ENCODE results near the gene FCGR3B.
"Not testable (repeated sequence)": the region's sequence is repeated elsewhere in the genome, so short reads cannot be mapped to it uniquely, and the experiment has no call there.

The FCGR3B gene

DNA sequence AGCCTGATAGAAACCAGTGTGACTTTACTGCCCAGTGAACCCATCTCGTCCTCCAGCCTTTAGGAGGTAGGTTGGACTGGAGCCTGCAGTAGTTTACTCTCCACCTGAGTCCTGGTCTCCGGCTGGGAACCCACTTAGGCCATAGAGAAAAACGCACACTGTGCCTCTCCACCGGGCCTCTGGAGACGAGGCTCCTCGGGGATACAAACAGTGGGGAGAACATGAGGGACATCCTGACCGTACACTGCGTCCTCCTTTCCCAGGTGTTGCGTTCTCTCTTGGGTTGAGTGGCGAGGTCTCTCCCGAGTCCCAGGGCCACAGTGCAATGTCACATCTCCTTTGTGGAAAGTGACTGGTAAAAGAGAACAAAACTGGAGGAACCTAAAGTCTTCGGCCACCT is 26.0 kb downstream of the FCGR3B start:
- FAIRE-seq = not testable (repeated sequence)

DNA sequence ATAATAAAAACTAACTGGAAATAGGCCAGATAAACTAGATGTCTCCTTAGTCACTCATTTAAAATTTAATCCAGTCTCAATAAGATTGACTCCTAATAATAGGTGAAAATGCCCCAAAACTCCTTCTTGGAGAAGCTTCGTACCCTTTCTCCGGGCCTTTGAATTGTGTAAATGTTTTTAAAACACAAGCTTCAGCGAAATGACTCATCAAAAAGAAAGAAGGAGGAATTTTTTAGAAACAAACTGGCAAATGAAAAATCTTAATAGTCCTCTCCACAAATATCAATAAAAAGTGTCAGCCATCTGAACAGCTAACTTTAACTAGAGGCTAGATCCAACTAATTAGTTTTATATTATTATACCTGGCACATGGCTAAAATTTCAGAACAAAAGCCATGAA is 33.9 kb downstream of the FCGR3B start:
- FAIRE-seq = not testable (repeated sequence)

DNA sequence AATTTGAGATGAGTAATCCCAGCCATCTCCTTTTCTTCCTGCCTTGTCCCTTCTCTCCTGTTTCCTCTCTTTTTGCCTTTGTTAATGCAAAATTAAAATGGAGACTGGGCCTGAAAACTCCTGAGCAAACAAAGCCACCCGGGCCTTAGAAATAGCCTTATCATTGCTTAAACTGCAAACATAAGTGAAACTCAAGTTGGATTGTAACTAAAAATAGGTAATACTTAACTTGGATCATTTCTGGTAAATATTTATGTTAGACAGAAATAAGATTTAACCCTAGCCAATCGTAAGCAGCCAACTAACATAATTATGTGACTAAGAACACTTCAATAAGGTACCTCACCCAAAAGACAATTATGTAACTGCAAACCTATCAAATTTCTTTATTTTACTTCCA is 35.4 kb downstream of the FCGR3B start:
- not testable (repeated sequence) for FAIRE-seq

DNA sequence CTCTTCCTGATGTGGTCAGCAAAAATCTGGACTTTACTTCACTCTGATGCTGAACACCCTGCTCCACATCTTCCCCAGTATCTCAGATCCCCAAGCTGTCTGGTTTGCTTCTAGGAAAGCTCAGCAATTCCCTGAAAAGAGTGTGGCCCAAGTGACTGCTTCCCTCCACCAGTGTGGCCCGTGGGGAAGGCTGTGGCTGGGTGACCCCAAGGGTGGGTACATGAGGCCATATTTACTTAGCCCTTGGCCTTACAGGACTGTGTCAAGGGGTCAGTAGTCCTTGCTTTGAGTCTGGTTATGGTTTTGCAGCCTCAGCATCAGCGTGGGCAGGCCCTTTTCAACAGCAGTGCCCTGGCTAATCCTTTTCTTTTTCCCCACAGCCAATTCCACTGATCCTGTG is 35.8 kb downstream of the FCGR3B start:
- not testable (repeated sequence) for FAIRE-seq

DNA sequence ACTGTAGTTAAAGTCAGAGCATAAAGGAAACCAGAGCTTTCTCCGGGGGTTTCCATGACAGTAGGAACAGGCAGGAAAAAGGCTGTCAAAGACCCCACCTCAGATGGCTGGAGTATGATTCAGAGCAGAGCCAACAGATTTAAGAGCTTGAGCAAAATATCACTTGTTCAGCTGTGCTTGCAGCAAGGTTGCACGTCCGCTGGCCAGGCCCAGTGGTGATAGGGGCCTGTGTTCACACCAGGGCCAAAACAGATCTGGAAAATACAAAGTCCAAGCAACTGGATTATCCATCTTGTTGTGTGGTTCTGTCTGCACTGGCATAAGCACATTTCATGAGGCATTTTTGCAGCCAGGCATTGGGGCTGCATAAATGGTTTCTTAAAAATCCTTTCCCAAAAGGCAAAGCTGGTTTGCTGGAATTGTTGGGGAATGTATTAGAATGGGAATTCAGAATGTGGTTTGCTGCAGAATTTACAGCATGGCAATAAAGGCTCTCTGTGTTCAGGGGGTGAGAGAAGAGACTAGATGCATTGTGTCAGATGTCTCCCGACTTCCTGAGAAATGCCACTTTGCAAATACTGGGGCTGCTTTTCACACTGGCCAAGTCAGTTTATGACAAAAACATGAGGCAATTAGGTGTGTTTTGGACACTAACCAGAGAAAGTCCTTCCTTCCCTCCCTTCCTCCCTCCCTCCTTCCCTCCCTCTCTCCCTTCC is 36.5 kb downstream of the FCGR3B start:
- FAIRE-seq = not testable (repeated sequence)

DNA sequence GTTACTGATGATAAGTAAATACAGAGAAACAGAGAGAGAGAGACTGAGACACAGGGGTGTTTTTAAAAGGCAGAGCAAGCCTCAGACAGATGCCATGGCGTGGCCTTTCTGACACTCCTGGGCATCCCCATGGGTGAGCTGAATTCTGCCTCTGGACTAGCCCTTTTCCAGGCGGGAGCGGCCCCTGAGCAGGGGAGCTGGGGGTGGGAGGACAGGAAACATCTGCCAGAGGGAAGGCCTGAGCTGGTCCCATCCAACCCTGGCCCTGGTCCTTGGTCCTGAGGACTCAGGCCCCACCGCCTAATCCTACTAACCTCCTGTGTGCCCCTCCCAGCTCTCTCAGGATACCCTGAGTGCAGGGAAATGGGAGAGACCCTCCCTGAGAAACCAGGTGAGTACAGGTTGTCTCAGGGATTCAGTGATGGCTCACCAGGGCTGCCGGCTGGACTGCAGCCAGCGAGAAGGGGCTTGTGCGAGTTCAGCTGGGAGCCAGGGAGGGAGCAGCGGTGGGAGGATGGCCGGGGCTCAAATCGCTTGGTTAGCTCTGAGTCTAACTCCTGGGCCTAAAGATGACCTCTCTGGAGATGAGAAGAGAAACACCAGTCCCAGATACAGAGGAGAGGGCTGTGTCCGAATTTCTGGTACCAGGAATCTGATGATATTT is 37.8 kb downstream of the FCGR3B start:
- not testable (repeated sequence) for FAIRE-seq

DNA sequence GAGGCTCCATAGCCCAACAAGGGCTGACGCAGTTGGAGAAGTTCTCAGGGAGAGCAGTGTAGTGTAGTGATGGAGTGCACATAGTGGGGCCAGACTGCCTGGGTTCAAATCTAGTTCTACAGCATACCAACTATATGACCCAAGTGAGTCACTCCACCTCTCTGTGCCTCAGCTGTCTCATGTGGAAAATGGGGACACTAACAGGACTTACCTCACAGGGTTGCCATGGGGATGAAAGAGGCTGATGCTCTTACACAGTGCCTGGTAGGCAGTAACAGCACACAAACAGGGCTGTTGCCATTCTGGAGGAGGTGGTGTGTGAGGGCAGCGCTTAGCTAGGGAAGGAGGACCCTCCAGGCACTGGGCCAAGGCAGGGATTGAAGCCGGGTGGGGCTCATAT is 38.4 kb downstream of the FCGR3B start:
- FAIRE-seq = not testable (repeated sequence)

DNA sequence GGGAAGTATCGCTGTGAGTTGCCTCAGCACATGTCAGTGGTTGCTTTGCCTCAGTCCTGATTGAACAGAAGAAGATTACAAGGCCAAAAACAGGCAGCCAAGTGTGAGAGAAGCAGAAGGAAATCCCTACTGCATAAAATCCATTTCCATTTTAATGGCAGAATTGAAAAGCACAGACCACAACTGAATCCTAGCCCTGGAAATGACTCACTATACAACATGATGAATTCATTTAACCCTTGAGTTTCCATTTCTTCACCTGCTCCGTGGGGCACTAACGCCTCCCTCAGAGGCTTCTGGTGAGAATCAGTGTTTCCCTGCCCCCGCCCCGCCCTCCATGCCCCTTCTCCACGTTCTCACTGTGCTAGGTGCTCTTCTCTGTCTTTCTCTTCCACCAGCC is 41.1 kb downstream of the FCGR3B start:
- FAIRE-seq = not testable (repeated sequence)

DNA sequence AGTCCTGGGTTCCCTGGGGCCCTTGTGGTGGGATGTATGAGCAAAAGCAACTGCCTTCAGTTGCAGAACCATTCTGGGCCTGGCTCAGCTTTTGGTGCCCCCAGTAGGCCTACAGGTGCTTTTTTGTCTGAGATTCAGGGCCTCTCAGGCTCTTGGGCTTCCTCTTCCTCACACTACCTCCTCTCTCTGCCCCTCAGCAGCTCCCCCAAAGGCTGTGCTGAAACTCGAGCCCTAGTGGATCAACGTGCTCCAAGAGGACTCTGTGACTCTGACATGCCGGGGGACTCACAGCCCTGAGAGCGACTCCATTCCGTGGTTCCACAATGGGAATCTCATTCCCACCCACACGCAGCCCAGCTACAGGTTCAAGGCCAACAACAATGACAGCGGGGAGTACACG is 41.6 kb downstream of the FCGR3B start:
- FAIRE-seq = not testable (repeated sequence)

DNA sequence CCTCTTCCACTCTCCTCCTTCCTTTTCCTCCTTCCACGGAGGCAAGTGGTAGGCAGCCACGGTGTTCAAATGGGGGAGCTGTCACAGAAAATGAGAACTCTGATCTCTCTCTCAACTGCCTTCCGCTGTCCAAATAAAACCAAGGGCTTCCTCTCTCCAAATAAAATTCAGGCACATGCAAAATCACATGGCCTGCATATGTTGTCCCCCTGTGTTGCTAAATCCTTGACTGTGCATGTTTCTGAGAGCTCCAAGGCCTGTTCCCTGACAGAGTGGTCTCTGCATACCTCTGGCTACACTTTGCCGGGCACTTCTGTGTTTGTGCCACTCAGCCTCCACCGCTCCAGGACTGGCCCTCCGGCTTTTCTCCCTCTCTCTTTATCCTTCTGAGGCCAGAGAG is 42.4 kb downstream of the FCGR3B start:
- FAIRE-seq = not testable (repeated sequence)

DNA sequence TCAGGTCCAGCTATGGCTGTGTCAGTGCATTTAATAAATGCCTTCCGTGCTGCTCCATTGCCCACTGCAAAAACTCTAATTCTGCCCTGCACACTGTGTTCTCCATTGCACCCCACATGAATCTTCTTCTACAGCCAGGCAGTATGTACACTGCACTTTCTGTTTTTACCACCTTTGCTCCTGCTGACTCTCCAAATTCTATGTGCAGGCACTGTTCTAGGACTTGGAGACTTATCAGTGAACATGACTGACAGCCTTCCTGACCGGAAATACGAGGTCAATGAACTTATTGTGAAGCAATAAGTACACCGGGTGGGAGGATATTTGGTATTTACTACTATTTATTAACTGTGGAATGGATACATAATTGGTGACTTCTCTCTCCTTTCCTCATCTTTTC is 48.1 kb downstream of the FCGR3B start:
- FAIRE-seq = not testable (repeated sequence)

DNA sequence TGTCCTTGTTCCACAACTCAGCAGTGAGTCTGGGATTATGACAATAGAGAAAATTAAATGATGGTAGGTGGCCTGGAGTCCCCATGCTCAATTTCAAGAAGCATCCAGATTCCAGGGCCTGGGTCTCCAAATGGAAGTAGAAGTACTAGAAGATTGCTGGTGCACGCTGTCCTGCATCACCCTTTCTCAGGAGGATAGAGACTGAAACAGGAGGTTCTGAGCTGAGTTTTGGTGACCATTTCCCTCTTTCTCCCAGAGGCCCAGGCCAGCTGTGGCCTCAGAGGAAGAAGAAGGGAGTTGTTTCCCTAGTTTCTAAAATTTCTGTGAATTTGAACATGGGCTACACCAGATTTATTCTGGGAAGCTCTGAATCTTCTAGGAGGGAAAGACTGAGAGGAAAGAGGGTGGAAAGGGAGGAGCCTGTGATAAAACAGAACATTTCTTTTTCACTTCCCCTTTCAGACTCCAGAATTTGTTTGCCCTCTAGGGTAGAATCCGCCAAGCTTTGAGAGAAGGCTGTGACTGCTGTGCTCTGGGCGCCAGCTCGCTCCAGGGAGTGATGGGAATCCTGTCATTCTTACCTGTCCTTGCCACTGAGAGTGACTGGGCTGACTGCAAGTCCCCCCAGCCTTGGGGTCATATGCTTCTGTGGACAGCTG is 50.0 kb downstream of the FCGR3B start:
- not testable (repeated sequence) for FAIRE-seq

DNA sequence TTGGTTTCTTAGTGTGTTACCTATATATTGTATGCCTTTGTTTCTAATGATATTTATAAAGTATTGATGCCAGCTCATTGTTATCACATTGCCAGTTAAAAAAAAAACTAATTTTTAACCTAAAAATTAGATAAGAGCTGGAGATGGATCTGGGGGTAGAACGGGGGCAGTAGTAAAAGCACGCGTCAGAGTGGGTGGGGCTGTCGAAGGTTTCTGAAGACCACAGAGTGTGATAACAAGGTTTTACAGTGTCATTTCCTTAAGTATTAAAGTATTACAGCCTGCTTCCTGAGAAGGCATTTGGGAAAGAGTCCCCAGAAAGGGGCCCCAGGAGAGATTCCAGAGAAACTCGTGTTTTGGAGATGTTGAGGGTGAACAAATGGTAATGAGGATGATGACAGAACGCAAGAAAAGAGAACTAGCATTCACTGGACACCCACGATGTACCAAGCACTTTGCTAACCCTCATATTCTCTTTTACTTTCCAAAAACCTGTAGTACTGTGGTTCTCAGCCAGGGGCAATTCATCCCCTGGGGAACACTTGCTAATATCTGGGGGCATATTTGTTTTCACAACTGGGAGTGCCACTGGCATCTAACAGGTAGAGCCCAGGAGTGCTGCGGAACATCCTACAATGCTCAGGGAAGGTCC is 51.0 kb downstream of the FCGR3B start:
- not testable (repeated sequence) for FAIRE-seq

DNA sequence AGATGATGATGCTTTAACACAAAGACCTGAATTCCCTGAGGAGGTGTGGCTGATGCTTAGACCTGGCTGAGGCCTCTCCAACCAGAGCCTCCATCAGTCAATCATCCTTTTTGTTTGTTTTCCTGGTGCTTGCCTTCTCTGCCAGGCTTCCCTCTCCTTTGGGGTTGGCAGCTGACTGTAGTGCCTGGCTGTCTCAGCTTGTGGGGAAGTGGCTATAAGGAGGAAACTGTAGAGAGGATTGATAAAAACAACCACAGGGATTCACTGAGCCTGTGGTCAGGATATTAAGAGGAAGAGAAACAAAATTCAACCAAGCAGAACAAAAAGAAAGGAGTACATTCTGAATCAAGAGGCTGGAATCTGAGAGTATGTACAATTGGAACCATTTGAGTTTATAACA is 54.3 kb downstream of the FCGR3B start:
- not testable (repeated sequence) for FAIRE-seq

All from endometrium (tissue), 2 donors.